Middle frontal gyrus (tissue), 1 donor: ENCODE results near the gene CAMK2A.

ENCODE experiments used
- DNase-seq: peaks from one replicate; pipeline ENCODE4 v3.0.0-alpha.2; 2015; ENCODE audit warnings: low spot score; ENCODE audit errors: extremely low spot score

The CAMK2A gene

GRCh38 chr5:150300496-150301169, 11.1 kb upstream of the CAMK2A start:
- DNase-seq: no peak

GRCh38 chr5:150299571-150300327, 10.2 kb upstream of the CAMK2A start:
- DNase-seq: no peak

DNA sequence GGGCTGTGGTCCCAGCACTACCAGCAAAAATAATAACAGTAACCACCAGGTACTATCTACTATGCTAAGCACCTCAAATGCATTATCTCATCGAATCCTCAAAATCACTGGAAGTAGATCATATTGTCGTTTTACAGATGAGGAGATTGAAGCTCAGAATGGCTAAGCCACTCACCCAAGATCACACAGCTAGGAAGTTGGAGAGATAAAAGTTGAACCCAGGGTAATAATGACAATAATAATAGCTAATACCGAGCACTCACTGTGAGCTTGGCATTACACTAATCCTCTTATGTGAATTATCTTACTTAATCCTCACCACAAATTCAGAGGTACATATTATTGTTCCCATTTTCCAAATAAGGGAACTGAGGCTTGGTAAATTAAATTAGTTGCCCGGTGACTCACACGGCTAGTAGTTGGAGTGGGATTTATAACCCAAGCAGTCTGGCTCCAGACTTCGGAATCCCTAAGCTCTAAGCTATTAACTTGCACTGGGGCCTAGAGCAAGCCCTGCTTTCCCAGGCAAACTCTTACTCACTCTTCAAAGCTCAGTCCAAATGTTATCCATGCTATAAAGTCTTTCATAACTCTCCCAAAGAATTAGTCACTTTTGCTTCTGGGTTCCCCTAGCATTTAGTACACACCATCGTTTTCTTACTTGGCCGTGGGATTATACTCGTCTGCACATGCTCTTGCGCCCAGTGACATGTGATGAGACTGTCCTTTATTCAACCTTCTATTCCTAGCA, 9.3 kb upstream of the CAMK2A start:
- DNase-seq: no peak

GRCh38 chr5:150297934-150298595, 8.5 kb upstream of the CAMK2A start:
- DNase-seq: no peak

- DNase-seq: no peak
Observed at GRCh38 chr5:150297236-150297890, 7.8 kb upstream of the CAMK2A start.

- DNase-seq: no peak
Observed at GRCh38 chr5:150296496-150296895, 6.9 kb upstream of the CAMK2A start.

DNA sequence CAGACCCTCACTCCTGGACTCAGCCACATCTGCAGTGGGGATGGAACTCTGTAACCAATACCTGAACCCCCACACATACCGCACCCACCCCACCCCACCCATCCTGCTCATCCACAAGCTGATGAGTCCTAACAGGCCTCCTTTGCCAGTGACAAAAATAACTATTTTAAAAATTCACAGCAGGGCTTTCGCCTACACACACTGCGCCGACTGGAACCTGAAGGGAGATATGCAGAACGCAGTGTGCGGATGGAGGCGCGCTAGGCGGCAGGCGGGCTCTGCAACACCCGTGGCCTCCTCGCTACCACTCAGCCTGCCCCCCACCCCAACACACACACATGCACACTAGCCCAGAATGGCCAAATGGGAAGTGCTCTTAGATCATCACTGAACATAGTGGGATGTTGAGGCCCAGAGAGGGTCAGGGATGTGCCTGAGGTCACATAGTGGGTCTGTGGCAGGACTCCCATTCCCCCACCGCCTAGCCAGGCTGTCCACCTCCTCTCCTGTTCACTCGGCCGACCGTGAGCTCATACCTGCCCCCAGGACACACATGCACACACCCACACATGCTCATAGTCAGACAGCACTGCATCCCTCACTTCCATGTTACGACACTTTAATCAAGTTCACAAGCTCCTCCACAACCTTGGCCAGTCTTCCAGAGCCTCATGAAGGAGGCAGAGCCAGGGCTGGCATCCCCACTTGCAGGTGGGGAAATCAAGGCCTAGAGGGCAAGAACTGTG, 6.3 kb upstream of the CAMK2A start:
- peak; percentile 62 for DNase-seq

GRCh38 chr5:150295172-150295634, 5.6 kb upstream of the CAMK2A start:
- DNase-seq: no peak

DNA sequence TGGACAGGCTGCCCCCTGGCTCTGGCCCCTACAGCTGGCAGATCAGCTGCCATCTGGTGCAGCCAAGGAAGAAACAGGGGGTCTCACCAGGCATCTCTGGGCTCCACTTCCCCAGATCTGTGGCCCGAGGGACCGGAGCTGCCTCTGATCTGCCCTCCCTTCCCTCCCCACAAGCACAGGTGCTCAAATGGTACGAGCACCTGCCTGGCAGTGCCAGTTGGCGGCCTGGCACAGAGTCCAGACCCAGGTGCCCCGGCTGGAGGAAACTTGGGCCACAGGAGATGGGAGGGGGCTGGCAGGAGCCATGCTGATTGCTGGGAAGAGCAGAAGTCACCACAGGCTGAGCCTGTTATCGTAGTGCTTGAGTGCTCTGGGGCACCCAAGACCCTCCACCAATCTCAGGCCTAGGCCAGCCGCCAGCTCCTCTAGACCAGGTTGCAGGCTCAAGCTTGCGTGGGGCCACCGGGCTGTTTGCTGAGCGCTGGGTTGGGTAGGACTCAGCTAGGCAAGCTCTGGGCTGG, 5.0 kb upstream of the CAMK2A start:
- DNase-seq: no peak

- no peak for DNase-seq
Observed at GRCh38 chr5:150293091-150293941, 3.7 kb upstream of the CAMK2A start.

DNA sequence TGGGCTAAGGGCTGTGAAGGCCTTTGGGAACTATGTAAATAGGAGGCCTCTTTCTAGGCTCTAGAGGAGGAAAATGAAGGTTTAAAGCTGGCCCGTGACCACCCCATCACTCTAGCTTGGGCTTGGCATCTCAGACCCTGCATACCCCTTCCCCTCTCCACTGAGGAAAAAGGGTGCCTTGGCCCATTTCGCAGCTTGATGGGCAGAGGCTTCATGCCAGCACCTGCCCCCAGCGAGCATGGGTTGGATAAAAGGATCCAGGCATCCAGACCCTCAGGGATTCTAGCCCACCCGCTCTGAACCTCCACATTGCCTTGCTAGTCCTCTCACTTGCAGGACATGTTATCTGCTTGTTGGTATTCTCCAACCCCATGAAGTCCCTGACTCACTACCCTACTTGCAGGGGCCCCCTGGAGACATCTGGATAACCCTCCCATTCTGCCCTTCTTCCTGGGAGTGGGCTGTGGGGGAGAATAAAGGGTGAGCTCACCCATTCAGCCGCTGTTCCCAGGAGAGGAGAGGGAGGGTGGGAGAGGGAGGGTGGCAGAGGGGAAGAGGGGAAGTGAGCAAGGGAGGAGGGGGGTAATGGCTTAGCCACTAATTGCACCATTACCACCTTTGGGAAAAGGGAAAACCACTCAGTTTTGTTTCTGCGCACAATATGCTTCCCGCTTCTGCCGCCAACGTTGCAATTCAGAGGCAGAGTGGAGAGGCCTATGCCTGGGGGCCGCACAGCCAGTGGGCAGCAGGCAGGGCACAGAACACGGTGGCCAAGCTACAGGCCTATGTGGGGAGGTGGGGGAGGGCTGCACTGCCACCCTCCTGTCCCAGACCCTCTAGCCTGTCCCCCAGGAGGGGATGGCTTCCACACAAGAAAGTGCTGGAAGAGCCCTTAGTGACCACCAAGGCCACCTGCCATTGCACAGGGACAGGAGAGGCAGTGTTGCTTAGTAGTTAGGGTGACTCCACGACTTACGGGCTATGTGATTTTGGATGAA, 2.1 kb upstream of the CAMK2A start:
- no peak for DNase-seq

DNA sequence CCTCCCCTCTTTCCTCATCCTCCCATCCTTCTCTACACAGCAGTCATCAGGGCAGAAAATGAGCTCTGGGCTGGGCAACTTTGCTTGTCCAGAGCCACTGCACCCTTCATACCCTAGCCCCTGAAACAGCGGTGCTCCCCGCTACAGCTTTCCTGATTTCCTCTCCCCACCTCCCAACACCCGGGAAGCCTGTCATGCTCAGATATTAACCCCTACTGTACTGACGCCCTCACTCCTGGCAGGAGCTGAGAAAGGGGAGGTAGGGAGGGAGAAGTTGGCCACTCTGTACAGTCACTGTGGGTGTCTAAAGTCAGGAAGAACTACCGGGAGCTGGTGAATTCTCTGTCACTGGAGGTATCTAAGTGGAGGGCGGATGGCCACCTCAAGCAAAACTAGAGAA, 782 bp downstream of the CAMK2A start:
- DNase-seq: no peak

DNA sequence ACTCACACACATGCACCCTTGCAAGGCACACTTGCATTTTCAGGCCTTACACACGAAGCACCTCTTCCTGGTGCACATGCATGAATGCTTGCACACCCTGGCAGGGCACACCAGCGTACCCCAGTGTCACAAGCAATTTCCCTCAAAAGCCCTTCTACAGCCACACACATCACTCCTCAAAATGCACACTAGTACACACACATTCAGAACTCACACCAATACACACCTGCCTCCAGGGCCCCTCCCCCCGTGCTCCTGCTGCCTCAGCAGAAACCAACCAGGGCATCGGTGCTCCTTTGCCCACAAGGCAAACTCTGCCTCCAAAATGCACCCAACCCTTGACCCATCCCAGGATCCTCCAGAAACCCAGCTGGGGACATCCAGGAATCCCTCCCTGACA, 1.2 kb downstream of the CAMK2A start:
- DNase-seq: no peak

DNA sequence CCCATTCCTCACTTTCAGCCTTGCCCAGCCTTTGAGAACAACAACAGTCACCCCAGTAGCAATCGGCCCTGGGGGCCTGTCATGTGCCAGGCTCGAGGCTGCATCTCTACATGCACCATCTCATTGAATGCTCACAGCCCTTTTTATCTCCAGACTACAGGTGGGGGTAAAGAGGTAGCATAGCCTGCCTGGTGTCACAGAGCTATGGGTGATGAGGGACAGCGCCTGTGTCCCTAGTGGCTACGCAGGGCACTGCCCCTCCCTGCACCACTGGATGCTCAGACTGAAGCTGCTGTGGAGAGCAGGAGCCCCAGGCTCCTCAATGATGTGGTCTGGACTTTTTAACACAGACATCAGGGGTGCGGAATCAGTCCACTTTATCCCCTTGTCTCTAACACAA, 2.8 kb downstream of the CAMK2A start:
- no peak for DNase-seq

- no peak for DNase-seq
Observed at GRCh38 chr5:150285114-150285513, 4.5 kb downstream of the CAMK2A start.

GRCh38 chr5:150284311-150284710, 5.3 kb downstream of the CAMK2A start:
- no peak for DNase-seq

DNA sequence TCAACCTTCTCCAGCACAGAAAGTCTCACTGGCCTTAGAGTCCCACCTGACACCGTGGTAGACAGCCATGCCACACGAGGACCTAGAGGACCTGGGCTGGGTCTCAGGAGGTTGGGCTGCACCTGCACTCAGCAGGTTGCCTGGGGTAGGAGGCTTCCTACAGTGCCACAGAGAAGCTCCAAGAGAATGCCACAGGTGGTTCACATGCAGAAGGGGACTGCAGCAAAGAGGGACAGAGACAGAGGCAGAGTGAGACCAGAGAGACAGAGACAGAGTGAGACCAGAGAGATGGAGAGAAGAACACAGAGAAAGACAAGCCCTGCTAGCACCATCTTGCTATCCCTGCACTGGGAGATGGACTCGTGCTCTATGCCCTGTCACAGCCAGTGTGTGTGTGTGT, 5.7 kb downstream of the CAMK2A start:
- no peak for DNase-seq

GRCh38 chr5:150281987-150282386, 7.6 kb downstream of the CAMK2A start:
- no peak for DNase-seq
